Astrocyte (in vitro differentiated cells and primary cell): ENCODE results near the gene FGD6.

ENCODE experiments used
- CTCF ChIP-seq: IDR thresholded peaks from 2 replicates; pipeline ENCODE4 v1.5.1; 2011; ENCODE audit warnings: low read depth, mild to moderate bottlenecking, inconsistent platforms, low read length, moderate library complexity; ENCODE audit not compliant: insufficient read depth
- EZH2 ChIP-seq: IDR thresholded peaks from 2 replicates; pipeline ENCODE4 v1.6.1; 2012; ENCODE audit warnings: mild to moderate bottlenecking, low read length, inconsistent platforms; ENCODE audit not compliant: insufficient read depth

GRCh38 chr12:95261109-95261508 lies 43.8 kb upstream of the FGD6 start:
- no peak for TF ChIP-seq CTCF
- no peak for TF ChIP-seq EZH2
